ENCODE results near the gene PRDM1. TPM values are rescaled to one million over a fixed set of nuclear protein-coding genes. Genes with fewer than 3 reads are reported as not detected.

PRDM1 gene
- total and polyA plus RNA-seq, 4 donors = 1.3 to 6.6 (median 2.0) TPM

GRCh38 chr6:106051226-106051625, 34.9 kb upstream of the PRDM1 start:
- 64% methylated on average over 3 of the region's 3 CpGs for whole genome bisulfite sequencing (ENCODE audit: insufficient coverage)
- Histone ChIP-seq H3K9me3 (ENCODE audit: control insufficient read depth, insufficient read depth, low read length) (no peaks in the 10 kb centered on the region), H3K27me3 (ENCODE audit: control insufficient read depth, insufficient read depth, low read length) (no peaks in the 10 kb centered on the region), H3K4me3 (ENCODE audit: low read depth, low read length) (no peak overlapping the region), H3K4me1 (ENCODE audit: control insufficient read depth, insufficient read depth, low read length) (no peaks in the 10 kb centered on the region), H3K36me3 (ENCODE audit: control insufficient read depth, insufficient read depth, low read length) (no peaks in the 10 kb centered on the region), H3K27ac (ENCODE audit: low read depth, low read length) (no peak overlapping the region)
- DNase-seq (ENCODE audit: low read depth in 4 of 6, low spot score in 6 of 6) = no peak

GRCh38 chr6:106053484-106054205, 32.5 kb upstream of the PRDM1 start:
- Histone ChIP-seq H3K9me3 (ENCODE audit: control insufficient read depth, insufficient read depth, low read length) (no peaks in the 10 kb centered on the region), H3K36me3 (ENCODE audit: control insufficient read depth, insufficient read depth, low read length) (no peaks in the 10 kb centered on the region), H3K4me1 (ENCODE audit: control insufficient read depth, insufficient read depth, low read length) (no peaks in the 10 kb centered on the region), H3K4me3 (ENCODE audit: low read depth, low read length) (no peak overlapping the region), H3K27ac (ENCODE audit: low read depth, low read length) (no peak overlapping the region), H3K27me3 (ENCODE audit: control insufficient read depth, insufficient read depth, low read length) (no peaks in the 10 kb centered on the region)
- no peak for DNase-seq (ENCODE audit: low read depth in 4 of 6, low spot score in 6 of 6)
- WGBS (ENCODE audit: insufficient coverage) = no CpG with 5 or more reads among the region's 3 CpGs

- 75% methylated on average over 2 of the region's 4 CpGs for WGBS (ENCODE audit: insufficient coverage)
- no peak overlapping the region for H3K4me3 ChIP-seq (ENCODE audit: low read depth, low read length)
- DNase-seq (ENCODE audit: low read depth in 4 of 6, low spot score in 6 of 6) = no peak
Measured at GRCh38 chr6:106055489-106055888, 30.6 kb upstream of the PRDM1 start.

GRCh38 chr6:106056060-106056745, 29.9 kb upstream of the PRDM1 start:
- no peak for DNase-seq (ENCODE audit: low read depth in 4 of 6, low spot score in 6 of 6)
- H3K36me3 ChIP-seq (ENCODE audit: control insufficient read depth, insufficient read depth, low read length) = no peaks in the 10 kb centered on the region
- no peaks in the 10 kb centered on the region for H3K9me3 ChIP-seq (ENCODE audit: control insufficient read depth, insufficient read depth, low read length)
- no peak overlapping the region for H3K4me3 ChIP-seq (ENCODE audit: low read depth, low read length)
- WGBS (ENCODE audit: insufficient coverage) = 32% methylated on average over 2 of the region's 5 CpGs
- H3K4me1 ChIP-seq (ENCODE audit: control insufficient read depth, insufficient read depth, low read length) = no peaks in the 10 kb centered on the region
- no peak overlapping the region for H3K27ac ChIP-seq (ENCODE audit: low read depth, low read length)
- H3K27me3 ChIP-seq (ENCODE audit: control insufficient read depth, insufficient read depth, low read length) = no peaks in the 10 kb centered on the region

More at GRCh38 chr6:106055489-106055888, 30.6 kb upstream of the PRDM1 start:
- Histone ChIP-seq H3K4me1 (ENCODE audit: control insufficient read depth, insufficient read depth, low read length) (no peaks in the 10 kb centered on the region), H3K27me3 (ENCODE audit: control insufficient read depth, insufficient read depth, low read length) (no peaks in the 10 kb centered on the region), H3K36me3 (ENCODE audit: control insufficient read depth, insufficient read depth, low read length) (no peaks in the 10 kb centered on the region), H3K27ac (ENCODE audit: low read depth, low read length) (no peak overlapping the region), H3K9me3 (ENCODE audit: control insufficient read depth, insufficient read depth, low read length) (no peaks in the 10 kb centered on the region)

- H3K9me3 ChIP-seq (ENCODE audit: control insufficient read depth, insufficient read depth, low read length) = no peaks in the 10 kb centered on the region
- no peaks in the 10 kb centered on the region for H3K36me3 ChIP-seq (ENCODE audit: control insufficient read depth, insufficient read depth, low read length)
- WGBS (ENCODE audit: insufficient coverage) = no CpG with 5 or more reads among the region's 1 CpG
- H3K27ac ChIP-seq (ENCODE audit: low read depth, low read length) = no peak overlapping the region
- H3K27me3 ChIP-seq (ENCODE audit: control insufficient read depth, insufficient read depth, low read length) = no peaks in the 10 kb centered on the region
- no peak overlapping the region for H3K4me3 ChIP-seq (ENCODE audit: low read depth, low read length)
- H3K4me1 ChIP-seq (ENCODE audit: control insufficient read depth, insufficient read depth, low read length) = no peaks in the 10 kb centered on the region
- no peak for DNase-seq (ENCODE audit: low read depth in 4 of 6, low spot score in 6 of 6)
Measured at GRCh38 chr6:106056746-106057390, 29.3 kb upstream of the PRDM1 start.

- WGBS (ENCODE audit: insufficient coverage) = 77% methylated on average over 2 of the region's 2 CpGs
- H3K4me3 ChIP-seq (ENCODE audit: low read depth, low read length) = no peak overlapping the region
- no peaks in the 10 kb centered on the region for H3K4me1 ChIP-seq (ENCODE audit: control insufficient read depth, insufficient read depth, low read length)
Measured at GRCh38 chr6:106059331-106059730, 26.8 kb upstream of the PRDM1 start.

GRCh38 chr6:106060167-106060566, 26.0 kb upstream of the PRDM1 start:
- H3K36me3 ChIP-seq (ENCODE audit: control insufficient read depth, insufficient read depth, low read length) = no peaks in the 10 kb centered on the region
- no peaks in the 10 kb centered on the region for H3K27me3 ChIP-seq (ENCODE audit: control insufficient read depth, insufficient read depth, low read length)
- no peaks in the 10 kb centered on the region for H3K9me3 ChIP-seq (ENCODE audit: control insufficient read depth, insufficient read depth, low read length)
- H3K27ac ChIP-seq (ENCODE audit: low read depth, low read length) = no peak overlapping the region
- WGBS (ENCODE audit: insufficient coverage) = 94% methylated on average over 2 of the region's 3 CpGs
- H3K4me3 ChIP-seq (ENCODE audit: low read depth, low read length) = no peak overlapping the region
- no peak for DNase-seq (ENCODE audit: low read depth in 4 of 6, low spot score in 6 of 6)
- H3K4me1 ChIP-seq (ENCODE audit: control insufficient read depth, insufficient read depth, low read length) = no peaks in the 10 kb centered on the region

More at GRCh38 chr6:106059331-106059730, 26.8 kb upstream of the PRDM1 start:
- no peaks in the 10 kb centered on the region for H3K36me3 ChIP-seq (ENCODE audit: control insufficient read depth, insufficient read depth, low read length)
- H3K9me3 ChIP-seq (ENCODE audit: control insufficient read depth, insufficient read depth, low read length) = no peaks in the 10 kb centered on the region
- H3K27me3 ChIP-seq (ENCODE audit: control insufficient read depth, insufficient read depth, low read length) = no peaks in the 10 kb centered on the region
- no peak overlapping the region for H3K27ac ChIP-seq (ENCODE audit: low read depth, low read length)
- no peak for DNase-seq (ENCODE audit: low read depth in 4 of 6, low spot score in 6 of 6)

- Histone ChIP-seq H3K27ac (ENCODE audit: low read depth, low read length) (no peak overlapping the region), H3K4me3 (ENCODE audit: low read depth, low read length) (no peak overlapping the region), H3K4me1 (ENCODE audit: control insufficient read depth, insufficient read depth, low read length) (no peaks in the 10 kb centered on the region), H3K27me3 (ENCODE audit: control insufficient read depth, insufficient read depth, low read length) (no peaks in the 10 kb centered on the region), H3K36me3 (ENCODE audit: control insufficient read depth, insufficient read depth, low read length) (no peaks in the 10 kb centered on the region), H3K9me3 (ENCODE audit: control insufficient read depth, insufficient read depth, low read length) (no peaks in the 10 kb centered on the region)
- DNase-seq (ENCODE audit: low read depth in 4 of 6, low spot score in 6 of 6) = no peak
- no CpG with 5 or more reads among the region's 2 CpGs for WGBS (ENCODE audit: insufficient coverage)
Measured at GRCh38 chr6:106063448-106063850, 22.7 kb upstream of the PRDM1 start.

- no peaks in the 10 kb centered on the region for H3K27me3 ChIP-seq (ENCODE audit: control insufficient read depth, insufficient read depth, low read length)
- no peaks in the 10 kb centered on the region for H3K9me3 ChIP-seq (ENCODE audit: control insufficient read depth, insufficient read depth, low read length)
- WGBS (ENCODE audit: insufficient coverage) = 79% methylated on average over 3 of the region's 3 CpGs
- H3K4me3 ChIP-seq (ENCODE audit: low read depth, low read length) = no peak overlapping the region
- H3K4me1 ChIP-seq (ENCODE audit: control insufficient read depth, insufficient read depth, low read length) = no peaks in the 10 kb centered on the region
- H3K36me3 ChIP-seq (ENCODE audit: control insufficient read depth, insufficient read depth, low read length) = no peaks in the 10 kb centered on the region
- no peak overlapping the region for H3K27ac ChIP-seq (ENCODE audit: low read depth, low read length)
- DNase-seq (ENCODE audit: low read depth in 4 of 6, low spot score in 6 of 6) = no peak
Measured at GRCh38 chr6:106064142-106064541, 22.0 kb upstream of the PRDM1 start.

Measured in spinal cord (tissue), 10 donors.